Astrocyte (in vitro differentiated cells and primary cell): ENCODE data around the gene AHR. TPM values are rescaled to one million over a fixed set of nuclear protein-coding genes. Genes with fewer than 3 reads are reported as not detected.

Experiments
- DNase-seq: peaks from one replicate; pipeline ENCODE4 v3.0.0-alpha.2; 2010; ENCODE audit warnings: low read depth
- FAIRE-seq: peaks from 2 replicates; lab custom pipeline; 2011; peaks lifted over from hg19 to GRCh38; lab: Jason Lieb, UNC
- H2AFZ ChIP-seq: 2 replicates; pipeline ENCODE4 v1.6.0; 2012; ENCODE audit warnings: low read depth, low read length, inconsistent platforms
- H3K27ac ChIP-seq: 2 replicates; pipeline ENCODE4 v1.5.1; 2011; ENCODE audit warnings: low read depth, low read length, inconsistent platforms
- H3K27me3 ChIP-seq: 2 replicates; pipeline ENCODE4 v1.6.0; 2011; ENCODE audit warnings: low read length, inconsistent platforms; ENCODE audit not compliant: insufficient read depth
- H3K36me3 ChIP-seq: 2 replicates; pipeline ENCODE4 v1.5.1; 2011; ENCODE audit warnings: low read length, inconsistent platforms; ENCODE audit not compliant: insufficient read depth
- H3K4me1 ChIP-seq: 2 replicates; pipeline ENCODE4 v1.5.1; 2011; ENCODE audit warnings: low read length, inconsistent platforms; ENCODE audit not compliant: insufficient read depth
- H3K4me2 ChIP-seq: 2 replicates; pipeline ENCODE4 v1.6.0; 2012; ENCODE audit warnings: low read length, inconsistent platforms
- H3K4me3 ChIP-seq: 2 replicates; pipeline ENCODE4 v1.5.1; 2011; ENCODE audit warnings: low read depth, mild to moderate bottlenecking, low read length, inconsistent platforms; ENCODE audit not compliant: insufficient read depth
- H3K79me2 ChIP-seq: 2 replicates; pipeline ENCODE4 v1.6.0; 2012; ENCODE audit warnings: mild to moderate bottlenecking, low read length, inconsistent platforms; ENCODE audit not compliant: insufficient read depth
- H3K9ac ChIP-seq: 2 replicates; pipeline ENCODE4 v1.6.0; 2012; ENCODE audit warnings: mild to moderate bottlenecking, low read length, inconsistent platforms
- H3K9me3 ChIP-seq: 2 replicates; pipeline ENCODE4 v1.5.1; 2012; ENCODE audit warnings: low read depth, mild to moderate bottlenecking, low read length, inconsistent platforms; ENCODE audit not compliant: insufficient read depth
- H4K20me1 ChIP-seq: 2 replicates; pipeline ENCODE4 v1.6.0; 2012; ENCODE audit warnings: low read length, inconsistent platforms; ENCODE audit not compliant: insufficient read depth
- H3K27ac Mint-ChIP-seq: one replicate; pipeline ENCODE4 v1.8.0; 2021; ENCODE audit warnings: mild to moderate bottlenecking, mixed read lengths; ENCODE audit not compliant: unreplicated experiment
- H3K27me3 Mint-ChIP-seq: one replicate; pipeline ENCODE4 v1.8.0; 2021; ENCODE audit warnings: low read depth, mixed read lengths; ENCODE audit not compliant: unreplicated experiment
- H3K36me3 Mint-ChIP-seq: one replicate; pipeline ENCODE4 v1.8.0; 2021; ENCODE audit warnings: low read depth, mixed read lengths; ENCODE audit not compliant: unreplicated experiment
- H3K4me1 Mint-ChIP-seq: one replicate; pipeline ENCODE4 v1.8.0; 2021; ENCODE audit warnings: low read depth, mixed read lengths; ENCODE audit not compliant: unreplicated experiment
- H3K4me3 Mint-ChIP-seq: one replicate; pipeline ENCODE4 v1.8.0; 2021; ENCODE audit warnings: mild to moderate bottlenecking, moderate library complexity, mixed read lengths; ENCODE audit not compliant: unreplicated experiment
- H3K9me3 Mint-ChIP-seq: one replicate; pipeline ENCODE4 v1.8.0; 2021; ENCODE audit warnings: mild to moderate bottlenecking, mixed read lengths; ENCODE audit not compliant: unreplicated experiment
- CTCF ChIP-seq: IDR thresholded peaks from 2 replicates; pipeline ENCODE4 v1.5.1; 2011; ENCODE audit warnings: low read depth, mild to moderate bottlenecking, inconsistent platforms, low read length, moderate library complexity; ENCODE audit not compliant: insufficient read depth
- EZH2 ChIP-seq: IDR thresholded peaks from 2 replicates; pipeline ENCODE4 v1.6.1; 2012; ENCODE audit warnings: mild to moderate bottlenecking, low read length, inconsistent platforms; ENCODE audit not compliant: insufficient read depth
- total RNA-seq: library from RNA; stranded (reverse); gene quantifications from 2 replicates; pipeline ENCODE4 v1.2.1, GENCODE V29; 2021

Gene AHR
- total RNA-seq, 1 donor from 2014 or later, result 48.1 TPM

- Mint-ChIP-seq H3K36me3 (peaks cover 10% of the 10 kb centered on the region), H3K4me3 (no peak overlapping the region), H3K27ac (no peak overlapping the region), H3K9me3 (peaks cover 3% of the 10 kb centered on the region), H3K27me3 (no peaks in the 10 kb centered on the region), H3K4me1 (peaks cover 18% of the 10 kb centered on the region)
- no peaks in the 10 kb centered on the region for H3K27me3 ChIP-seq
- no peak overlapping the region for H3K9ac ChIP-seq
- H4K20me1 ChIP-seq, result no peaks in the 10 kb centered on the region
- no peak for TF ChIP-seq EZH2
- TF ChIP-seq CTCF, result no peak
- FAIRE-seq (no peak), DNase-seq (no peak)
- no peaks in the 10 kb centered on the region for H3K36me3 ChIP-seq
- no peaks in the 10 kb centered on the region for H3K79me2 ChIP-seq
- no peak overlapping the region for H3K27ac ChIP-seq
- no peaks in the 10 kb centered on the region for H3K9me3 ChIP-seq
- no peak overlapping the region for H2AFZ ChIP-seq
- no peak overlapping the region for H3K4me2 ChIP-seq
- H3K4me3 ChIP-seq, result no peak overlapping the region
- peaks cover 9% of the 10 kb centered on the region for H3K4me1 ChIP-seq
Observed at GRCh38 chr7:17364671-17365070, 66.2 kb downstream of the AHR start.

GRCh38 chr7:17365775-17366174 is 67.3 kb downstream of the AHR start:
- FAIRE-seq (no peak), DNase-seq (no peak)
- H3K4me1 ChIP-seq, result peaks cover 21% of the 10 kb centered on the region
- H3K4me3 Mint-ChIP-seq, result no peak overlapping the region
- no peak overlapping the region for H3K9ac ChIP-seq
- H2AFZ ChIP-seq, result no peak overlapping the region
- H3K36me3 Mint-ChIP-seq, result peaks cover 6% of the 10 kb centered on the region
- H3K9me3 Mint-ChIP-seq, result peaks cover 3% of the 10 kb centered on the region
- no peak overlapping the region for H3K4me2 ChIP-seq
- H3K27me3 ChIP-seq, result no peaks in the 10 kb centered on the region
- no peak overlapping the region for H3K27ac Mint-ChIP-seq
- H3K4me3 ChIP-seq, result no peak overlapping the region
- no peaks in the 10 kb centered on the region for H4K20me1 ChIP-seq
- no peaks in the 10 kb centered on the region for H3K9me3 ChIP-seq
- TF ChIP-seq EZH2 (no peak), CTCF (no peak)
- no peaks in the 10 kb centered on the region for H3K79me2 ChIP-seq
- H3K27me3 Mint-ChIP-seq, result no peaks in the 10 kb centered on the region
- no peak overlapping the region for H3K27ac ChIP-seq
- no peaks in the 10 kb centered on the region for H3K36me3 ChIP-seq
- peaks cover 28% of the 10 kb centered on the region for H3K4me1 Mint-ChIP-seq

GRCh38 chr7:17367502-17367901 is 69.0 kb downstream of the AHR start:
- no peak for TF ChIP-seq CTCF
- TF ChIP-seq EZH2, result no peak
- H3K4me2 ChIP-seq, result no peak overlapping the region
- H2AFZ ChIP-seq, result no peak overlapping the region
- H3K36me3 ChIP-seq, result no peaks in the 10 kb centered on the region
- H3K27me3 ChIP-seq, result no peaks in the 10 kb centered on the region
- no peaks in the 10 kb centered on the region for H3K9me3 ChIP-seq
- H4K20me1 ChIP-seq, result no peaks in the 10 kb centered on the region
- DNase-seq (peak; percentile 25), FAIRE-seq (no peak)
- Mint-ChIP-seq H3K9me3 (no peaks in the 10 kb centered on the region), H3K36me3 (no peaks in the 10 kb centered on the region), H3K4me1 (peaks cover 43% of the 10 kb centered on the region), H3K27me3 (no peaks in the 10 kb centered on the region), H3K4me3 (no peak overlapping the region), H3K27ac (peak overlapping the region; percentile 88)
- peaks cover 36% of the 10 kb centered on the region for H3K4me1 ChIP-seq
- no peak overlapping the region for H3K9ac ChIP-seq
- no peaks in the 10 kb centered on the region for H3K79me2 ChIP-seq
- no peak overlapping the region for H3K4me3 ChIP-seq
- no peak overlapping the region for H3K27ac ChIP-seq
